HFFc6 (cell line): ENCODE measurements around the gene GNL3. TPM values are rescaled to one million over a fixed set of nuclear protein-coding genes. Genes with fewer than 3 reads are reported as not detected.

Experiments used
- DNase-seq: peaks from one replicate; pipeline ENCODE4 v3.0.0-alpha.2; 2018
- H3K27ac Mint-ChIP-seq: 2 replicates; pipeline ENCODE4 v1.8.0; 2020; ENCODE audit warnings: mild to moderate bottlenecking, mixed read lengths
- H3K27me3 Mint-ChIP-seq: 2 replicates; pipeline ENCODE4 v1.8.0; 2021; ENCODE audit warnings: mild to moderate bottlenecking, moderate library complexity, mixed read lengths; ENCODE audit not compliant: insufficient read depth
- H3K36me3 Mint-ChIP-seq: 2 replicates; pipeline ENCODE4 v1.8.0; 2021; ENCODE audit warnings: low read depth, mixed read lengths
- H3K4me1 Mint-ChIP-seq: 2 replicates; pipeline ENCODE4 v1.8.0; 2020; ENCODE audit warnings: low read depth, mixed read lengths
- H3K4me3 Mint-ChIP-seq: 2 replicates; pipeline ENCODE4 v1.8.0; 2020; ENCODE audit warnings: mild to moderate bottlenecking, moderate library complexity, mixed read lengths
- H3K9me3 Mint-ChIP-seq: 2 replicates; pipeline ENCODE4 v1.8.0; 2020; ENCODE audit warnings: mild to moderate bottlenecking, mixed read lengths
- total RNA-seq, 6 experiments: library from RNA; stranded (reverse); fragmentation: NEBNext Ultra II Directional; extraction: Animal tissue kit (Norgen Biotek cat#: 25700); gene quantifications; 2 replicates in 1 of 6; 3 replicates in 5 of 6; pipeline ENCODE4 v1.2.3, GENCODE V29; 2021
- TF ChIP-seq, protein P1 (sequence below): fragments of 200-600 bp; sonication (generic); IDR thresholded peaks from 2 replicates; pipeline ENCODE4 v1.5.0; 2021; ENCODE audit warnings: antibody characterized with exemption, mild to moderate bottlenecking

GNL3 gene
- total RNA-seq, 6 experiments from 2014 or later, result 77.1 to 87.9 (median 80.9) TPM

GRCh38 chr3:52705688-52706686 is 20.2 kb downstream of the GNL3 start, which contains the start of the genes GLT8D1 and SPCS1:
Gene GLT8D1, minus strand, starts transcription at chr3:52705791. Its CDS starts 5,331 bp downstream, at chr3:52700460.
Gene SPCS1, plus strand, starts transcription at chr3:52706106. Its CDS starts 141 bp downstream, at chr3:52706247.
- Mint-ChIP-seq H3K27me3 (peaks cover 5% of the 10 kb centered on the region; the same call in 1 of the 2 replicates), H3K36me3 (peaks cover 32% of the 10 kb centered on the region), H3K27ac (peak within 1 kb of the TSS; percentile 98), H3K9me3 (no peaks in the 10 kb centered on the region), H3K4me1 (peaks cover 26% of the 10 kb centered on the region), H3K4me3 (peak within 1 kb of the TSS; percentile 98)
- peak; percentile 62 for DNase-seq
- TF ChIP-seq, protein P1, sequence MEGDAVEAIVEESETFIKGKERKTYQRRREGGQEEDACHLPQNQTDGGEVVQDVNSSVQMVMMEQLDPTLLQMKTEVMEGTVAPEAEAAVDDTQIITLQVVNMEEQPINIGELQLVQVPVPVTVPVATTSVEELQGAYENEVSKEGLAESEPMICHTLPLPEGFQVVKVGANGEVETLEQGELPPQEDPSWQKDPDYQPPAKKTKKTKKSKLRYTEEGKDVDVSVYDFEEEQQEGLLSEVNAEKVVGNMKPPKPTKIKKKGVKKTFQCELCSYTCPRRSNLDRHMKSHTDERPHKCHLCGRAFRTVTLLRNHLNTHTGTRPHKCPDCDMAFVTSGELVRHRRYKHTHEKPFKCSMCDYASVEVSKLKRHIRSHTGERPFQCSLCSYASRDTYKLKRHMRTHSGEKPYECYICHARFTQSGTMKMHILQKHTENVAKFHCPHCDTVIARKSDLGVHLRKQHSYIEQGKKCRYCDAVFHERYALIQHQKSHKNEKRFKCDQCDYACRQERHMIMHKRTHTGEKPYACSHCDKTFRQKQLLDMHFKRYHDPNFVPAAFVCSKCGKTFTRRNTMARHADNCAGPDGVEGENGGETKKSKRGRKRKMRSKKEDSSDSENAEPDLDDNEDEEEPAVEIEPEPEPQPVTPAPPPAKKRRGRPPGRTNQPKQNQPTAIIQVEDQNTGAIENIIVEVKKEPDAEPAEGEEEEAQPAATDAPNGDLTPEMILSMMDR, result 0 out of 2 replicates have a peak, but pooled peaks have one; percentile 3

DNA sequence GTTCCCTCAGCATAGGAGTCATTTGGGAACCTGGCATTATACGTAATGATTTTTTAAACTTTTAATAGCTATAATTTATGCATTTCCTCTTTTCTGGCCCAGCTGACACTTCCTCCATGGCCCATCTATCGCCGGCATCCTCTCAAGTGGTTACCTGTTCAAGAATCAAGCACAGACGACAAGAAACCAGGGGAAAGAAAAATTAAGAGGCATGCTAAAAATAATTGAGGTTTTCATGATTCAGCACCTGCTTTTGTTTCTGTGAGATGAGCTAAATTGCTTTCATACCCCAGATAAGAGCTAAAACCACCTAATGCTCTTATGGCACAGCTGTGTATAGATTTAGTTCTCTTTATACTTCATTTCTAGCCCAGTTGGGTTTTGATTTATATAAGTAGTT is 21.8 kb downstream of the GNL3 start:
- Mint-ChIP-seq H3K4me3 (peak overlapping the region; percentile 98), H3K27ac (peak overlapping the region; percentile 54; the same call in 1 of the 2 replicates), H3K9me3 (no peaks in the 10 kb centered on the region), H3K4me1 (peaks cover 26% of the 10 kb centered on the region), H3K36me3 (peaks cover 29% of the 10 kb centered on the region), H3K27me3 (peaks cover 4% of the 10 kb centered on the region; the same call in 1 of the 2 replicates)
- DNase-seq, result no peak
- TF ChIP-seq, protein P1, result no peak

DNA sequence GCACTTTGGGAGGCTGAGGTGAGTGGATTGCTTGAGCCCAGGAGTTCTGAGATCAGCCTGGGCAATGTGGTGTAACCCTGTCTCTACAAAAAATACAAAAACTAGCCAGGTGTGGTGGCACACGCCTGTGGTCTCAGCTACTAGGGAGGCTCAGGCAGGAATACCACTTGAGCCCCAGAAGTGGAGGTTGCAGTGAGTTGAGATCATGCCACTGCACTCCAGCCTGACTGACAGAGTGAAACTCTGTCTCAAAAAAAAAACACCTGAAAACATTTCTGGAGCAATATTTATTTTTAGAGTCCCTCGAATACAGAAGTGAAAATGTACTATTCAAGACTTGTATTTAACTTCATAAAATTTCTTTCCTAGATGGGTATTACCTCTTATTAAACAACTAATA is 24.7 kb downstream of the GNL3 start:
- H3K4me3 Mint-ChIP-seq, result no peak overlapping the region
- no peak for DNase-seq

GRCh38 chr3:52712291-52713212 is 26.7 kb downstream of the GNL3 start:
- no peak overlapping the region; the same call in 1 of the 2 replicates for H3K27ac Mint-ChIP-seq
- H3K9me3 Mint-ChIP-seq, result no peaks in the 10 kb centered on the region
- H3K36me3 Mint-ChIP-seq, result peaks cover 16% of the 10 kb centered on the region
- DNase-seq, result no peak
- peaks cover 5% of the 10 kb centered on the region for H3K4me1 Mint-ChIP-seq
- no peaks in the 10 kb centered on the region for H3K27me3 Mint-ChIP-seq
- TF ChIP-seq, protein P1, result no peak
- H3K4me3 Mint-ChIP-seq, result no peak overlapping the region

More for the DNA sequence above, 24.7 kb downstream of the GNL3 start:
- H3K4me1 Mint-ChIP-seq, result peaks cover 9% of the 10 kb centered on the region
- TF ChIP-seq, protein P1, result no peak
- no peaks in the 10 kb centered on the region for H3K27me3 Mint-ChIP-seq
- H3K36me3 Mint-ChIP-seq, result peaks cover 24% of the 10 kb centered on the region
- no peak overlapping the region; the same call in 1 of the 2 replicates for H3K27ac Mint-ChIP-seq
- no peaks in the 10 kb centered on the region for H3K9me3 Mint-ChIP-seq
